ENCODE results near the gene DOLK. TPM values are rescaled to one million over a fixed set of nuclear protein-coding genes. Genes with fewer than 3 reads are reported as not detected.

Gene DOLK
- polyA plus RNA-seq, 2 of the 4 experiments (the other 2 are of a cell fraction), result 22.8 to 25.4 TPM

DNA sequence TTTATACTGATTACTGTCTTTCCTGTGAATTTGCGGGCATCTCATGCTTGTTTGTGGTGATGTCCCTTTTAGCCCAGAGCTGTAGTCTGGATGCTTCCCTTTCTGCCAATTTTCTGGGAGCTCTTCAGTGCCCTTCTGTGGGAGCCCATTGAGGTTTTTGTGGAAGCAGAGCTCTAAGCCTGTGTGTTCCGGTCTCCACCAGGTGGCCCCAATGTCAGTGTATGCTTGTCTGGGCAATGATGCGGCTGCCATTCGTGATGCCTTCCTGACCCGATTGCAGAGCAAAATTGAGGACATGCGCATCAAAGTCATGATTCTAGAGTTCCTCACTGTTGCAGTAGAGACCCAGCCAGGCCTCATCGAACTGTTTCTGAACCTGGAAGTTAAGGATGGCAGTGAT is 45.6 kb upstream of the DOLK start:
- CTCF ChIA-PET, result interaction anchor here (1.0 to 7.3 kb wide), 6 partner anchors 9 to 163 kb away, joined by 3 to 64 read pairs (median 4); no protein-coding TSS in a partner anchor
- DNase-seq (ENCODE audit: low read depth in 1 of 2, low spot score in 1 of 2), result peak in 1 of 2 experiments; percentile 43
- Histone ChIP-seq H3K4me3 (no peak overlapping the region), H3K9me3 (no peaks in the 10 kb centered on the region), H3K27ac (no peak overlapping the region), H3K4me1 (no peaks in the 10 kb centered on the region; the same call in 2 of the 3 replicates), H3K4me2 (no peak overlapping the region)
- no peak for FAIRE-seq
- peak; percentile 82 to 86; a peak in 5 of 6 replicates for ATAC-seq
- TF ChIP-seq NFE2L2 (conservative IDR thresholded peaks at IDR 0.05; ENCODE audit: low read length) (no peak), RAD21 (conservative IDR thresholded peaks at IDR 0.05 in 1 of 2, IDR thresholded peaks at IDR 0.05 in 1 of 2) (peak in 1 of 2 experiments; percentile 24; a peak in 1 of 5 replicates)
- POLR2A ChIA-PET, result no interaction called here
- 89% methylated on average over 7 of the region's 7 CpGs for WGBS (ENCODE audit: missing lambda C conversion rate)

- Histone ChIP-seq H3K9me3 (no peaks in the 10 kb centered on the region), H3K4me2 (no peak overlapping the region), H3K4me3 (no peak overlapping the region), H3K27ac (no peak overlapping the region), H3K4me1 (peaks cover 7% of the 10 kb centered on the region; the same call in 1 of the 3 replicates)
- 93% methylated on average over 5 of the region's 5 CpGs for WGBS (ENCODE audit: missing lambda C conversion rate)
- no peak for DNase-seq (ENCODE audit: low read depth in 1 of 2, low spot score in 1 of 2)
- TF ChIP-seq ZFP36 (IDR thresholded peaks at IDR 0.05; ENCODE audit: borderline replicate concordance, partially characterized antibody) (no peak), CTCF (IDR thresholded peaks at IDR 0.05) (no peak), KDM1A (IDR thresholded peaks at IDR 0.05; ENCODE audit: low read depth) (no peak), TP53 (CRISPR knock-in tag; IDR thresholded peaks at IDR 0.05) (no peak), FOSL2 (IDR thresholded peaks at IDR 0.05) (no peak), FOSL2 (CRISPR knock-in tag; IDR thresholded peaks at IDR 0.05) (no peak), KDM5A (IDR thresholded peaks at IDR 0.05) (no peak), RNF2 (IDR thresholded peaks at IDR 0.05; ENCODE audit: borderline replicate concordance, low read depth) (no peak), HOXB13 (CRISPR knock-in tag; IDR thresholded peaks at IDR 0.05; ENCODE audit: low read depth) (no peak), HOXB5 (CRISPR knock-in tag; IDR thresholded peaks at IDR 0.05) (no peak), RFX5 (IDR thresholded peaks at IDR 0.05) (no peak), HES2 (IDR thresholded peaks at IDR 0.05) (no peak), JUNB (IDR thresholded peaks at IDR 0.05) (no peak), HEYL (CRISPR knock-in tag; IDR thresholded peaks at IDR 0.05) (no peak), MAX (IDR thresholded peaks at IDR 0.05) (no peak), ZSCAN20 (CRISPR knock-in tag; IDR thresholded peaks at IDR 0.05) (no peak), RCOR1 (IDR thresholded peaks at IDR 0.05; ENCODE audit: low read depth, low read length) (no peak), NFE2L2 (conservative IDR thresholded peaks at IDR 0.05; ENCODE audit: low read length) (no peak), ESRRA (IDR thresholded peaks at IDR 0.05; ENCODE audit: borderline replicate concordance, low read length) (no peak), BCL3 (IDR thresholded peaks at IDR 0.05) (no peak)
- ChIA-PET CTCF (interaction anchor here (0.6 to 6.0 kb wide), 7 partner anchors 9 to 546 kb away, joined by 3 to 45 read pairs (median 4); partner anchors contain the start of gene ENDOG), POLR2A (no interaction called here)
- peak; percentile 46 to 68 for ATAC-seq
- FAIRE-seq, result no peak
These were observed 40.4 kb upstream of the DOLK start for GRCh38 chr9:128987805-128988204.

DNA sequence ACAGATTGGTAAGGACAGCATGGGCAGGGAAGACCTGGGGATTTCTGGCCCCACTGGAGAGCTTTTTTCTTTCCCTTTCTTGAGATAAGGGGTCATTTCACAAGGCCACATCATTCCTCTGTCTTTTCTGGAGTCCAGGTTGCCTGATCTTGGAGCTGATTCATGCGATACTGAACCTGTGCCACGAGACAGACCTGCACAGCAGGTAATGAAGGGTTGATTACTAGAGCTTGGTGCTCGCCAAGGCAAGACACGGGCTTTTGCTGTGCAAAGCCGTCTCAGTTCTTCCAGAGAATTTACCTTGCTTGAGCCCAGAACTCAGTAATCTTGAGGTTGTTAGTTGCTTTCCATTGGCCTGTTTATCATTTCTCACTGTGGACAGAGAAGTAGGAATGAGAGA is 39.3 kb upstream of the DOLK start:
- H3K4me3 ChIP-seq, result no peak overlapping the region
- H3K27ac ChIP-seq, result no peak overlapping the region
- no peak overlapping the region for H3K4me2 ChIP-seq
- CTCF ChIA-PET, result interaction anchor here (0.5 to 6.0 kb wide), 5 partner anchors 11 to 943 kb away, joined by 3 to 45 read pairs (median 4); no protein-coding TSS in a partner anchor
- peaks cover 7% of the 10 kb centered on the region; the same call in 1 of the 3 replicates for H3K4me1 ChIP-seq
- WGBS (ENCODE audit: missing lambda C conversion rate), result 97% methylated on average over 5 of the region's 5 CpGs
- no peak for FAIRE-seq
- ATAC-seq, result no peak
- DNase-seq (ENCODE audit: low read depth in 1 of 2, low spot score in 1 of 2), result no peak
- POLR2A ChIA-PET, result no interaction called here
- H3K9me3 ChIP-seq, result no peaks in the 10 kb centered on the region
- TF ChIP-seq, protein P1, sequence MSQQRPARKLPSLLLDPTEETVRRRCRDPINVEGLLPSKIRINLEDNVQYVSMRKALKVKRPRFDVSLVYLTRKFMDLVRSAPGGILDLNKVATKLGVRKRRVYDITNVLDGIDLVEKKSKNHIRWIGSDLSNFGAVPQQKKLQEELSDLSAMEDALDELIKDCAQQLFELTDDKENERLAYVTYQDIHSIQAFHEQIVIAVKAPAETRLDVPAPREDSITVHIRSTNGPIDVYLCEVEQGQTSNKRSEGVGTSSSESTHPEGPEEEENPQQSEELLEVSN (IDR thresholded peaks at IDR 0.05; ENCODE audit: borderline replicate concordance, low read depth), result no peak
- TF ChIP-seq PHF8 (IDR thresholded peaks at IDR 0.05; ENCODE audit: borderline replicate concordance, low read depth) (no peak), BCL3 (IDR thresholded peaks at IDR 0.05) (no peak), NPAS2 (CRISPR knock-in tag; IDR thresholded peaks at IDR 0.05; ENCODE audit: borderline replicate concordance) (no peak), MYC (IDR thresholded peaks at IDR 0.05; ENCODE audit: borderline replicate concordance, low read length) (no peak), RFX5 (IDR thresholded peaks at IDR 0.05) (no peak), BHLHE40 (IDR thresholded peaks at IDR 0.05; ENCODE audit: low read depth, low read length) (no peak), JUN (IDR thresholded peaks at IDR 0.05) (no peak), CBX8 (IDR thresholded peaks at IDR 0.05) (no peak), HEYL (CRISPR knock-in tag; IDR thresholded peaks at IDR 0.05) (no peak), HES2 (IDR thresholded peaks at IDR 0.05) (no peak), CBX2 (IDR thresholded peaks at IDR 0.05; ENCODE audit: borderline replicate concordance, low read depth) (no peak), RARB (CRISPR knock-in tag; IDR thresholded peaks at IDR 0.05) (no peak), ZSCAN20 (CRISPR knock-in tag; IDR thresholded peaks at IDR 0.05) (no peak)

Measured in A549 (cell line).